NCI-H187 (cell line): Measurements from ENCODE around the gene TMEM63B.
"Not testable (repeated sequence)": the region's sequence is repeated elsewhere in the genome, so short reads cannot be mapped to it uniquely, and the experiment has no call there.

Experiments used
- DNase-seq, 2 experiments: peaks; one replicate each; lab custom pipeline; 2025; lab: John Stamatoyannopoulos, UW

The TMEM63B gene

GRCh38 chr6:44171899-44172546 is 44.7 kb downstream of the TMEM63B start:
- DNase-seq, result no peak

- DNase-seq, result peak; percentile 8 to 53
These were observed 45.6 kb downstream of the TMEM63B start for GRCh38 chr6:44172731-44173500.

- no peak for DNase-seq
These were observed 48.9 kb downstream of the TMEM63B start for GRCh38 chr6:44176130-44176761.

- no peak for DNase-seq
These were observed 49.6 kb downstream of the TMEM63B start for GRCh38 chr6:44176762-44177509.

GRCh38 chr6:44177691-44178423 is 50.5 kb downstream of the TMEM63B start:
- no peak for DNase-seq

- no peak for DNase-seq
These were observed 51.2 kb downstream of the TMEM63B start for GRCh38 chr6:44178424-44179071.

GRCh38 chr6:44179072-44179536 is 51.8 kb downstream of the TMEM63B start:
- DNase-seq, result no peak

- DNase-seq, result no peak
These were observed 52.3 kb downstream of the TMEM63B start for GRCh38 chr6:44179648-44180047.

GRCh38 chr6:44180406-44180805 is 53.1 kb downstream of the TMEM63B start:
- no peak for DNase-seq

GRCh38 chr6:44180886-44181285 is 53.5 kb downstream of the TMEM63B start:
- DNase-seq, result no peak

- not testable (repeated sequence) for DNase-seq
These were observed 54.4 kb downstream of the TMEM63B start for GRCh38 chr6:44181784-44182183.

GRCh38 chr6:44182911-44183390 is 55.6 kb downstream of the TMEM63B start:
- no peak for DNase-seq

GRCh38 chr6:44183783-44184182 is 56.4 kb downstream of the TMEM63B start:
- DNase-seq, result no peak

GRCh38 chr6:44185356-44185755 is 58.0 kb downstream of the TMEM63B start:
- not testable (repeated sequence) for DNase-seq

GRCh38 chr6:44185953-44186634 is 58.7 kb downstream of the TMEM63B start:
- DNase-seq, result no peak

- no peak for DNase-seq
These were observed 59.3 kb downstream of the TMEM63B start for GRCh38 chr6:44186635-44187025.

GRCh38 chr6:44188819-44189218 is 61.5 kb downstream of the TMEM63B start:
- DNase-seq, result no peak

- no peak for DNase-seq
These were observed 61.9 kb downstream of the TMEM63B start for GRCh38 chr6:44189257-44189656.

GRCh38 chr6:44190715-44191114 is 63.4 kb downstream of the TMEM63B start:
- no peak for DNase-seq

GRCh38 chr6:44192428-44193041 is 65.2 kb downstream of the TMEM63B start:
- DNase-seq, result no peak
